HepG2 (cell line): ENCODE measurements around the gene ZNF512B. TPM values are rescaled to one million over a fixed set of nuclear protein-coding genes. Genes with fewer than 3 reads are reported as not detected.
A peak's percentile ranks its signal among the peaks of the same experiment; 100 is the strongest.

Experiments used
- ATM ChIP-seq: fragments of 450-650 bp; IDR thresholded peaks from 2 replicates; pipeline ENCODE4 v1.7.1; 2017; ENCODE audit warnings: mild to moderate bottlenecking, borderline replicate concordance
- FOXP1 ChIP-seq, 2 experiments: fragments of 450-650 bp in 1 of 2; IDR thresholded peaks; 2 replicates each; pipeline ENCODE4 v1.6.1; 2017 to 2018; ENCODE audit warnings: antibody characterized with exemption in 1 of 2
- GATAD1 ChIP-seq: IDR thresholded peaks from 2 replicates; pipeline ENCODE4 v1.6.1; 2016; ENCODE audit warnings: missing genetic modification reagents, missing compliant biosample characterization
- HOXA3 ChIP-seq: sonication (generic); formaldehyde crosslinking; IDR thresholded peaks from 2 replicates; pipeline ENCODE4 v1.5.0; 2020; ENCODE audit warnings: missing genetic modification reagents
- KAT7 ChIP-seq: IDR thresholded peaks from 2 replicates; pipeline ENCODE4 v1.6.1; 2018; ENCODE audit warnings: borderline replicate concordance, missing compliant biosample characterization
- KLF16 ChIP-seq, 2 experiments: sonication (generic) in 1 of 2; formaldehyde crosslinking in 1 of 2; IDR thresholded peaks; 2 replicates each; pipeline versions ENCODE4 v1.6.1 to v1.8.0; 2016 to 2023; ENCODE audit warnings: missing genetic modification reagents in 2 of 2, missing compliant biosample characterization in 1 of 2
- SMAD3 ChIP-seq: sonication (generic); formaldehyde crosslinking; IDR thresholded peaks from 2 replicates; pipeline ENCODE4 v1.4.0; 2020; ENCODE audit warnings: missing genetic modification reagents
- TOPORS ChIP-seq: sonication (generic); formaldehyde crosslinking; IDR thresholded peaks from 2 replicates; pipeline ENCODE4 v1.8.0; 2023; ENCODE audit warnings: mild to moderate bottlenecking, missing genetic modification reagents
- ZC3H13 ChIP-seq: sonication (generic); formaldehyde crosslinking; IDR thresholded peaks from 2 replicates; pipeline ENCODE4 v1.8.1; 2023; ENCODE audit warnings: mild to moderate bottlenecking, missing genetic modification reagents, moderate library complexity
- ZFP36 ChIP-seq: fragments of 150-350 bp; IDR thresholded peaks from 2 replicates; pipeline ENCODE4 v1.6.1; 2018; ENCODE audit warnings: borderline replicate concordance, low read length, low read depth; ENCODE audit not compliant: partially characterized antibody
- ZNF24 ChIP-seq: fragments of 450-650 bp; IDR thresholded peaks from 2 replicates; pipeline ENCODE4 v1.6.1; 2017; ENCODE audit warnings: antibody characterized with exemption, mild to moderate bottlenecking
- ZNF33B ChIP-seq: sonication (generic); formaldehyde crosslinking; IDR thresholded peaks from 2 replicates; pipeline ENCODE4 v1.5.1; 2020; ENCODE audit warnings: mild to moderate bottlenecking, missing genetic modification reagents
- ZNF768 ChIP-seq: sonication (generic); formaldehyde crosslinking; IDR thresholded peaks from 2 replicates; pipeline ENCODE4 v1.4.0; 2020; ENCODE audit warnings: missing genetic modification reagents
- ZNF781 ChIP-seq: sonication (generic); formaldehyde crosslinking; IDR thresholded peaks from 2 replicates; pipeline ENCODE4 v1.5.1; 2020; ENCODE audit warnings: borderline replicate concordance, mild to moderate bottlenecking, missing genetic modification reagents; ENCODE audit errors: not compliant biosample characterization
- ZSCAN29 ChIP-seq: sonication (generic); formaldehyde crosslinking; conservative IDR thresholded peaks from 2 replicates; pipeline ENCODE4 v1.4.0; 2020; ENCODE audit warnings: mild to moderate bottlenecking, missing genetic modification reagents
- polyA plus RNA-seq, 8 experiments: library from polyadenylated mRNA; depleted of rRNA in 3 of 8; stranded (reverse) in 7 of 8; unstranded in 1 of 8; fragments of >200 nt; fragmentation: Illumina TruSeq in 4 of 8; extraction: Trizol in 4 of 8; gene quantifications; 2 replicates each; pipeline versions ENCODE4 v1.2.1 to v1.2.3, GENCODE V29; 2011 to 2016; ENCODE audit warnings: low read depth in 4 of 8, missing spikeins in 1 of 8, mixed read lengths in 1 of 8; ENCODE audit not compliant: insufficient read depth in 1 of 8
- total RNA-seq, 5 experiments: library from RNA; depleted of rRNA; stranded (reverse); fragments of >200 nt; fragmentation: Illumina TruSeq; extraction: Trizol; gene quantifications; 2 replicates each; pipeline ENCODE4 v1.2.3, GENCODE V29; 2016; ENCODE audit warnings: low read depth in 1 of 5
- TF ChIP-seq, protein P1 (sequence below): sonication (generic); formaldehyde crosslinking; IDR thresholded peaks from 2 replicates; pipeline ENCODE4 v1.8.1; 2022; ENCODE audit warnings: low read depth, mild to moderate bottlenecking, missing genetic modification reagents
- TF ChIP-seq, protein P2 (sequence below): sonication (generic); formaldehyde crosslinking; IDR thresholded peaks from 2 replicates; pipeline ENCODE4 v1.8.1; 2023; ENCODE audit warnings: mild to moderate bottlenecking, inconsistent platforms, moderate library complexity, missing genetic modification reagents, borderline replicate concordance
- TF ChIP-seq, protein P3 (sequence below): sonication (generic); formaldehyde crosslinking; IDR thresholded peaks from 2 replicates; pipeline ENCODE4 v1.4.0; 2020; ENCODE audit warnings: missing genetic modification reagents, borderline replicate concordance
- TF ChIP-seq, protein P4 (sequence below): sonication (generic); formaldehyde crosslinking; conservative IDR thresholded peaks from 2 replicates; pipeline ENCODE4 v1.4.0; 2020; ENCODE audit warnings: missing genetic modification reagents

ZNF512B gene
- total and polyA plus RNA-seq, 2 of the 13 experiments (the other 11 are each of a cell fraction or from before 2014, with no cell fraction given), result 11.5 to 30.6 TPM

DNA sequence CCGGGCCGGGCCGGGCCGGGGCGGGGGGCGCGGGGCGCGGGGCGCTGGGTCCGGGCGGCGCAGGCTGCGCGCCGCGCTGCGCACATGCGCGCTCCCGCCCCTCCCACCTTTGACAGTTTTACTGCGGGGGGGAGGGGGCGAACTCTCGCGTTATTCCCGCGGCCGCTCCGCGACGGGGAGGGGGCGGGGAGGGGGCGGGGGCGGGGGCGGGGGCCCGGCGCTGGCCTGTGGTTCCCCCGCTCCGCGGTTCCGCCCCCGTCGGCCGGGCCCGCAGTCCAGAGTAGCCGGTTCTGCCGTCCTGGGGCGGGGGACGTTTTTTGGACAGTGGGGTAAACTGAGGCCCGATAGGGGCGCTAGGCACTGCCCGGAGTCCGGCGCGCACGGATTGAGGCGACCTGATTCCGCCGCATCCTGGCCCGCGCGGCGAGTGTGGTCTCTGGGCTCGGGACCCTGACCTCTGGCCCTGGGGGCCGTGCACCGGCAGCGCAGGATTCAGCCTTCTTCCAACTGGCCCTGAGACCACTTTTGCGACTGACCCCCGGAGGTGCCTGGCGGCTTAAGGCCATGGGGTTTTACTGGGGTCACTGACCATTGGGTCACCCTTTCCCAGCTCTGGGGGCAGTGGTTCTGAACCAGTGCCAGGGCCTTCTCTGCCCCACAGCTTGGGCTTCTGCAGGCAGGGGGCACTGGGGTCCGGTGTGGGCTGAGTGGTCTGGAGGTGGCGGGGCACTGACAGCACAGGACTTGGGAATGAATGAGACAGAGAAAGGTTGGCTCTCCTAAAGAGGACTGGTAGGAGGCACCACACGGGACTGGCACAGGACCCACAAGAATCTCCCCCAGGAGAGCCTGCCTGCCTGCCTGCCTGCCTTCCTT is at the start of gene ZNF512B (continued):
- TF ChIP-seq KAT7 (CRISPR knock-in tag), result no peak
- TF ChIP-seq, protein P1, sequence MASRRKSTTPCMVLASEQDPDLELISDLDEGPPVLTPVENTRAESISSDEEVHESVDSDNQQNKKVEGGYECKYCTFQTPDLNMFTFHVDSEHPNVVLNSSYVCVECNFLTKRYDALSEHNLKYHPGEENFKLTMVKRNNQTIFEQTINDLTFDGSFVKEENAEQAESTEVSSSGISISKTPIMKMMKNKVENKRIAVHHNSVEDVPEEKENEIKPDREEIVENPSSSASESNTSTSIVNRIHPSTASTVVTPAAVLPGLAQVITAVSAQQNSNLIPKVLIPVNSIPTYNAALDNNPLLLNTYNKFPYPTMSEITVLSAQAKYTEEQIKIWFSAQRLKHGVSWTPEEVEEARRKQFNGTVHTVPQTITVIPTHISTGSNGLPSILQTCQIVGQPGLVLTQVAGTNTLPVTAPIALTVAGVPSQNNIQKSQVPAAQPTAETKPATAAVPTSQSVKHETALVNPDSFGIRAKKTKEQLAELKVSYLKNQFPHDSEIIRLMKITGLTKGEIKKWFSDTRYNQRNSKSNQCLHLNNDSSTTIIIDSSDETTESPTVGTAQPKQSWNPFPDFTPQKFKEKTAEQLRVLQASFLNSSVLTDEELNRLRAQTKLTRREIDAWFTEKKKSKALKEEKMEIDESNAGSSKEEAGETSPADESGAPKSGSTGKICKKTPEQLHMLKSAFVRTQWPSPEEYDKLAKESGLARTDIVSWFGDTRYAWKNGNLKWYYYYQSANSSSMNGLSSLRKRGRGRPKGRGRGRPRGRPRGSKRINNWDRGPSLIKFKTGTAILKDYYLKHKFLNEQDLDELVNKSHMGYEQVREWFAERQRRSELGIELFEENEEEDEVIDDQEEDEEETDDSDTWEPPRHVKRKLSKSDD (CRISPR knock-in tag), result peak; percentile 49; the same call in 1 of the 2 replicates
- TF ChIP-seq HOXA3 (CRISPR knock-in tag), result peak; percentile 55; the same call in 1 of the 2 replicates
- TF ChIP-seq ZFP36, result no peak
- TF ChIP-seq ZNF781 (CRISPR knock-in tag), result no peak
- TF ChIP-seq ZNF768, result peak; percentile 86
- TF ChIP-seq ZNF24, result no peak
- TF ChIP-seq ATM, result no peak
- peak; percentile 77 for TF ChIP-seq ZSCAN29 (CRISPR knock-in tag)
- no peak for TF ChIP-seq GATAD1 (CRISPR knock-in tag)
- TF ChIP-seq, protein P2, sequence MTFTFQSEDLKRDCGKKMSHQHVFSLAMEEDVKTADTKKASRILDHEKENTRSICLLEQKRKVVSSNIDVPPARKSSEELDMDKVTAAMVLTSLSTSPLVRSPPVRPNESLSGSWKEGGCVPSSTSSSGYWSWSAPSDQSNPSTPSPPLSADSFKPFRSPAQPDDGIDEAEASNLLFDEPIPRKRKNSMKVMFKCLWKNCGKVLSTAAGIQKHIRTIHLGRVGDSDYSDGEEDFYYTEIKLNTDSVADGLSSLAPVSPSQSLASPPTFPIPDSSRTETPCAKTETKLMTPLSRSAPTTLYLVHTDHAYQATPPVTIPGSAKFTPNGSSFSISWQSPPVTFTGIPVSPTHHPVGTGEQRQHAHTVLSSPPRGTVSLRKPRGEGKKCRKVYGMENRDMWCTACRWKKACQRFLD (CRISPR knock-in tag), result peak; percentile 78; the same call in 1 of the 2 replicates
- TF ChIP-seq, protein P3, sequence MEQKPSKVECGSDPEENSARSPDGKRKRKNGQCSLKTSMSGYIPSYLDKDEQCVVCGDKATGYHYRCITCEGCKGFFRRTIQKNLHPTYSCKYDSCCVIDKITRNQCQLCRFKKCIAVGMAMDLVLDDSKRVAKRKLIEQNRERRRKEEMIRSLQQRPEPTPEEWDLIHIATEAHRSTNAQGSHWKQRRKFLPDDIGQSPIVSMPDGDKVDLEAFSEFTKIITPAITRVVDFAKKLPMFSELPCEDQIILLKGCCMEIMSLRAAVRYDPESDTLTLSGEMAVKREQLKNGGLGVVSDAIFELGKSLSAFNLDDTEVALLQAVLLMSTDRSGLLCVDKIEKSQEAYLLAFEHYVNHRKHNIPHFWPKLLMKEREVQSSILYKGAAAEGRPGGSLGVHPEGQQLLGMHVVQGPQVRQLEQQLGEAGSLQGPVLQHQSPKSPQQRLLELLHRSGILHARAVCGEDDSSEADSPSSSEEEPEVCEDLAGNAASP (CRISPR knock-in tag), result peak; percentile 13; the same call in 1 of the 2 replicates
- TF ChIP-seq, protein P4, sequence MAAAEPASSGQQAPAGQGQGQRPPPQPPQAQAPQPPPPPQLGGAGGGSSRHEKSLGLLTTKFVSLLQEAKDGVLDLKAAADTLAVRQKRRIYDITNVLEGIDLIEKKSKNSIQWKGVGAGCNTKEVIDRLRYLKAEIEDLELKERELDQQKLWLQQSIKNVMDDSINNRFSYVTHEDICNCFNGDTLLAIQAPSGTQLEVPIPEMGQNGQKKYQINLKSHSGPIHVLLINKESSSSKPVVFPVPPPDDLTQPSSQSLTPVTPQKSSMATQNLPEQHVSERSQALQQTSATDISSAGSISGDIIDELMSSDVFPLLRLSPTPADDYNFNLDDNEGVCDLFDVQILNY, result peak; percentile 55; the same call in 1 of the 2 replicates
- no peak for TF ChIP-seq FOXP1 (IDR thresholded peaks at IDR 0.05)
- TF ChIP-seq FOXP1 (CRISPR knock-in tag; IDR thresholded peaks at IDR 0.05), result no peak
- no peak for TF ChIP-seq ZNF33B (CRISPR knock-in tag)
- peak in 1 of 2 experiments; percentile 80; a peak in 2 of 4 replicates for TF ChIP-seq KLF16 (CRISPR knock-in tag; IDR thresholded peaks at IDR 0.05)
- TF ChIP-seq TOPORS (CRISPR knock-in tag), result no peak
- 0 out of 2 replicates have a peak, but pooled peaks have one; percentile 57 for TF ChIP-seq ZC3H13 (CRISPR knock-in tag)
- TF ChIP-seq SMAD3 (CRISPR knock-in tag), result peak; percentile 44; the same call in 1 of the 2 replicates
